HG02798 (cell line): ENCODE data around the gene ROR2.

Experiments used
- ATAC-seq: cut with Tn5 transposase; IDR thresholded peaks from one replicate; pipeline ENCODE4 v1.9.1; 2021; ENCODE audit warnings: mild to moderate bottlenecking; ENCODE audit not compliant: unreplicated experiment, poor library complexity

Gene ROR2

DNA sequence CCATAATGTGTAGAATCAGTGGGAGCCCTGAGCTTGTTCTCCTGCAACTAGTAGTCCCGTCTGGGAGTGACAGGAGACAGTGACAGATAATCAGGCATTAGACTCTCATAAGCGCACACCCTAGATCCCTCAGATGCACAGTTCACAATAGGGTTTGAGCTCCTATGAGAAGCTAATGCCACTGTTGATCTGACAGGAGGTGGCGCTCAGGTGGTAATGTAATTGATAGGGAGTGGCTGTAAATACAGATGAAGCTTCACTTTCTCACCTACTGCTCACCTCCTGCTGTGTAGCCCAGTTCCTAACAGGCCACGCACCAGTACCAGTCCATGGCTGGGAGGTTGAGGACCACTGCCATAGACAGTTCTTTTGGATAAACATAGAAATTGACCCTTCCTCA is 188.7 kb downstream of the ROR2 start:
- ATAC-seq: no peak

DNA sequence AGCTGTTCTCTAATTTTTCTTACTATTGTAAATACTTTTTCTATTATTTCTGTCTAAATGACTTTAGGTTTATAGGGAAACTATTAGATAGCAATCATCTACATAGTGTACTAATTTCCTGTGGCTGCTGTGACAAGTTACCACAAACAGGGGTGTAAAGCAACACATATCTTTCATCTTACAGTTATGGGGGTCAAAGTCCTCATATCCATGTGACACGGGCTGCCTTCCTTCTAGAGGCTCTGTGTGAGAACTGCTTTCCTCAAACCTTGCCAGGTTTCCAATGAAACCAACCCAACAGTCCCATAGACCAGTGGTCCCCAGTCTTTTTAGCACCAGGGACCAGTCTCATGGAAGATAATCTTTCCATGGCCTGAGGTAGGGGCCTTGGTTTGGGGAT is 189.1 kb downstream of the ROR2 start:
- ATAC-seq: no peak

DNA sequence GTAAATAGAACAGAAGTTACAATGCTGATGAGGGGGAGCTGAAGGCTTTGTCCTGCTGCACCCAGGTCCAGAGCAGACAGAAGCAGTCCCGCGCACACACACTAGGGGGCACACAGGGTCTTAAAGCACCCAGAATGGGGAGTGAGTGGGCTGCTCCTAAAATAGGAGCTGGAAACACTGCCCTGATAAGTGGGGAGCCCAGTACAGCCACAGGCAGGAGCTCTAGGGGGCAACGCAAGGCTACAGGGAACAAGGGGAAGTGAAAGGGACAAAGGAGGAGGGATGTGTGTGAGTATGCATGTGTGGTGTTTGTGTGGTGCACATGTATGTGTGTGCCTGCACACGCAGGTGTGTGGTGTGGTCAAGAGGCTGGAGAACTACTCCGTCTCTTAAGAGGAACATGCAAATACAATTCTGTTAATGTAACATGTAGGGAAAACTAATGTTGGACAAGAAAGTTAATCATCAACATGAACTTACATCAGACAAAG is 191.5 kb downstream of the ROR2 start:
- ATAC-seq: peak; percentile 76

DNA sequence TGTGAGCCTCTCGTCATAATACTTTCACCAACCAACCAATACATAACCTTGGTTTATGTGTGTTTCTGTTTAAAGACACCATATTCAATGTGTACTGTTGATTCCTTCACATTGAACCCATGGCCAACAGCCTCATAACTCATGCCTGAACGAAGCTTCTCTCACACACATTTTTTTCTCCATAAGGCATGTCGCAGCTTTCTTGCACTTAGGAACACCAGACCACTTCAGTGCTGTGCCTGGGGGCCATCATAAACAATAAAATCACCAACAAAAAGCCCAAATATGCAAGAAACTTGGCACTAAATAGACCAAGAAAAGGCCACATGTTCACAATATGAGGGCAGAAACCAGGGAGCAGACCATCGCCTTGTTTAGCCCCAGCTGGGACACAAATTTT is 192.2 kb downstream of the ROR2 start:
- peak; percentile 8 for ATAC-seq

DNA sequence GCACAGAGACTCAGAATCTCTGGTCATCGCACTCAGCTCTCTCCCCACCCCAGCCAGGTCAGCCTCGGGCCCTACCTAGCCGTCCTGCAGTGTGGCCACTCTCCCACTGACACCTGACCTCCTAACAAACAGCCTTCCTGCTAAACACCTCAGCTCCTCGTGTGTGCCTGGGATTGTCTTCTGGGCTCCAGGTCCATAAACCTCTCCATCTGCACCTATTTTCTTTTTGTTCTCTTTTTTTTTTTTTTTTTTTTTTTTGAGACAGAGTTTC is 193.6 kb downstream of the ROR2 start:
- ATAC-seq: no peak

DNA sequence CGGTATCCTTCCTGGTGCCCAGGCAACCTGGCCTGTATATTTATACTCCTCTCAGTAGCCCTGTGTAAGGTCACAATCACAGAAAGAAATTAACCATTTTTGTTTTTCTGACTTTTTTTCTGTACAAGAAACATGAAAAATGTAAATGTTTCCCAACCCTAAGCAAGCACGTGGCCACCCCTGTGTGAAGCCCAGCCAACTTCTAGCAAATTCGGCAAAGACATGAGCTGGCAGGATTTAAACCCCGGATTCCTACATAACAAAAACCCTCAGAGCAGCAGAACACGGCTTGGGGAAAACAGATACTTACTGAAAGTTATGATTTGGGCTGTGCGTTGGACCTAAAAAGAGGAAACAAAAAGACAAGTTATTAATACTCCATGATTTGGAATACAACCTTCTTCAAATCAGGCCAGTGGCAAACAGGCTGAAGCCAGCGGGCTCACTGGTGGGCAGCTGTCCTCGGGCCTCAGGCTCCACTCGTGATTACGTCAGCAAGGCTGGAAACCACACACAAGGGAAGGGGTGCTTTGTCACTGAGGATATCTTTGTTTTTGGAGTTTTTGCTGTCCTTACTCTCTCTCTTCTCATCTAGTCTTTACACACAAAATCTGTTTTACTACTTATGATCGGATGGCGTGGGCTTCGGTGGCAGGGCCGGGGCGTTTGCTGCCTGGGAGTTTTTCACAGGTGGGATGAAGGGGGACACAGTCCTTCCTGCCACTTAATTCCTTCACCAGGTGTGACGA is 194.1 kb downstream of the ROR2 start:
- ATAC-seq: no peak

DNA sequence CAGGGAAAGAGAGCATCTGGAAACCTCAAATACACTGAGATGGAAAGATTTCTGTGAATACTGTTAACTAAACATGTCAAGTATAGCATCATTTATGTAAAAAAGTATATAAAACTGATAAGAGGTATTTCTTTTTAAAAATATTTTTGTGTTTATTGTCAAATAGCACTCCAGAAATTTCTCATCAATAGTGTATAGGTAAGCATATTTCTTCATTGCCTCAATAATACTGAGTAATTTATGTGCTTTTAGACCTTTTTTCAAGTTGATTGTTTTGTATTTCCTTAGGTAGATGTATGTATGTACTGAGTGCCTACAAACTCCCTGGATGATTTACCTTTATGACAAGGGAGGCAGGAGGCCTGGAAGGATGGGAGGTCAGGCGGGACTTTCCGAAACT is 196.3 kb downstream of the ROR2 start:
- no peak for ATAC-seq

DNA sequence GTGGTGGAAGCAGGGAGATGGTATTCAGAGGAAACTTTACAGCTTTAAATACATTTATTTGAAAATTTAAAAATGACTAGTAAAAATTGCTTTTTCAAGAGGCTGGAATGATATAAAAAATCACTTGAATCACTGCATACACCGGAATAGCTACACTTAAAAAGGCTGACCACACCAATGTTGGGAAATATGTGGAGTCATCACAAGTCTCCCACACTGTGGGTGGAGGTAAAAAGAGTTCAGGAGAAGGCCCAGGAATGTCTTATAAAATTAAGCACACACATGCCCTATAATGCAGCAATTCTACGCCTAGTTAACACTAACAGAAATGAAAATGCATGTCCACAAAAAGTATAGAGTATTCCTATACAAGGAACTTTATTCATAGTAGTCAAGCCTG is 198.1 kb downstream of the ROR2 start:
- ATAC-seq: no peak

DNA sequence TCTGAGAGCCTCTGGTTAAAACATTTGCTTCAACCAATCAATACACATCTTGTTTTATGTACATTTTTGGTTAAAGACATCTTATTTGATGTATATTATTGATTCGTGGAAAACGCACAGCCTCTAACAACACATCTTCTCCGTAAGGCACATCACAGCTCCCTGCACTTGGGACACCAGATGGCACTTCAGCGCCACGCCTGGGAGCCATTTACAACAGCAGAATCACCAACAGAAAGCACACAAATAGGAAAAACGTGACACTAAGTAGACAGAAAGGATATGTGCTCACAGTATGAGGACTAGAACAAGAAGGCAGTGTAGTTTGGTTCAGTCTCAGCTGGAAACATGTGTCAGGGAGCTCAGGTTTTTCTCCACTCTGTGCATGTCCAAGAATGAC is 199.7 kb downstream of the ROR2 start:
- no peak for ATAC-seq

DNA sequence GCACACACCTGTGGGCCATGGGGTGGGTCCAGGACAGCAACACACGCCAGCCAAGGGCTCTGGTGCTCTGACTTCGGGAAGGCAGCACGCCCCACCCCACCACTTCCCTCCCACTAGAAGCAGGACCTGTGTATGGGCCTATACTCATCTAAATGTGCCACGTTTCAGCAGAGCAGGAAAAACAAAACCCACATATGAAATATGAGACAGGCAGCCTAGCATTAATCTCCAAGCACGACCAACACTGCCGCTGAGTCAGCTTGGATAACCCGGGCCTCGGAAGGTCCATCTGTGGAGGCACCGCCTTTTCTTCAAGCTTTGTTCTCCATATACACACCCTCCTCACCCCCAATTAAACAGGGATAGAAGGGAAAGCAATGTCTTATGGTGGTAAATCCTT is 203.1 kb downstream of the ROR2 start:
- no peak for ATAC-seq

DNA sequence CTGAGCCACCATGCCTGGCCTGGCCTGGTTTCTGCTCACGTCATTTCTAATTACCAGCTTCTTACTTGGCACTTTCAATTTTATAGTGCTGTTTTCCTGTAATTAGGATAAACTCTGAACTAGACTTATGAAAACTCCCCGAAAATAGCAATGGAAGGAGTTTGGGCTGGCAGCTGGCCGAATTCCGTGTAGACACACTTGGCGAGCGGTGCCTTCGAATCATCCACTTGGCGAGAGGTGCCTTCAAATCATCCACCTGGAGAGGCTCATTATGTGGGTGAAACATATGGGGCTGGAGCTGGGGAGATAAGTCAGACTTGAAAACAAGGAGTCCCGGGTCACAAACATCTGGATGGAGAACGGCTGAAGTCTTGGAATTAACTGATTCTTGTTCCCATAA is 203.7 kb downstream of the ROR2 start:
- ATAC-seq: no peak

DNA sequence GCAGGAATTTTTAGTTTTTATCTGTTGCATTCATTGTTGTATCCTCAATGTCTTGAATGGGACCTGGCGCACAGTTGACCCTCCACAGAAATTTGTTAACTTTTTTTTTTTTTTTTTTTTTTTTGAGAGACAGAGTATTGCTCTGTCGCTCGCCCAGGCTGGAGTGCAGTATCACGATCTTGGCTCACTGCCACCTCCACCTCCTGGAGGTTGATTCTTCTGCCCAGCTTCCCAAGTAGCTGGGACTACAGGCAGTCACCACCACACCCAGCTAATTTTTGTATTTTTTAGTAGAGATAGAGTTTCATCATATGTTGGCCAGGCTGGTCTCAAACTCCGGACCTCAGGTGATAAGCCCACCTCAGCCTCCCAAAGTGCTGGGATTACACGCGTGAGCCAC is 205.9 kb downstream of the ROR2 start:
- no peak for ATAC-seq

DNA sequence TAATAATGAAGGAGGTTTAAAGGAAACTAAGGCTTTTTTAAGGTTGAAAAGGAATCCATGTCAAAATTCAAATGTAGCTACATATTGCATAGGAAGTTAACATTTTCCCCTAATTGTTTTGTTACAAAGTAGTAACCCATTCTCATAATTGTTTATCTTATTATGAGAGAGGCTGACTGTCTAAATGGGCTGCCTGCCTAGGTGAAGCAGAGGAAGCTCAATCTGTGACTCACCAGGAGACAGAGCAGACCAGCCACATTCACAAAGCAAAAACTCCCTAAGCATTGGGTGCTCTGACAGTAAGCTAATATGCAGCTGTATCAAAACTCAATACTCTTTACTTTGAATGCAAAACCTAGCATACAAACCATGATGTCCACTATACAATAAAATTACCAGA is 208.5 kb downstream of the ROR2 start:
- ATAC-seq: no peak

DNA sequence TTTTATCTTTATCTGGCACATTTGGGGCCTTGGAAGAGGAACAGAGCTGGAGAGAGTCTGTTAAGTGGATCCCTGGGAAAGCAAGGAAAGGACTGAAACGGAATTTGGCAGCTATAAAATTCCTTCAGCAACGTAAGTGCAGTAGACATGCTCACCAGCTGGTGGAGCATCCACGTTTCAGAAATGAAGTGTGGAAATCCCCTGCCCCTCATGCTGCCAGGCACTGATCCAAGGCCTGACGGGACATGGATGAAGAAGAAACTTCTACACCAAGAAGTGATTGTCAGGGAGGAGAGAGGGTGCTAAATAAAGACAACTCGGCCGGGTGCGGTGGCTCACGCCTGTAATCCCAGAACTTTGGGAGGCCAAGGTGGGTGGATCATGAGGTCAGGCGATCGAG is 209.3 kb downstream of the ROR2 start:
- no peak for ATAC-seq

DNA sequence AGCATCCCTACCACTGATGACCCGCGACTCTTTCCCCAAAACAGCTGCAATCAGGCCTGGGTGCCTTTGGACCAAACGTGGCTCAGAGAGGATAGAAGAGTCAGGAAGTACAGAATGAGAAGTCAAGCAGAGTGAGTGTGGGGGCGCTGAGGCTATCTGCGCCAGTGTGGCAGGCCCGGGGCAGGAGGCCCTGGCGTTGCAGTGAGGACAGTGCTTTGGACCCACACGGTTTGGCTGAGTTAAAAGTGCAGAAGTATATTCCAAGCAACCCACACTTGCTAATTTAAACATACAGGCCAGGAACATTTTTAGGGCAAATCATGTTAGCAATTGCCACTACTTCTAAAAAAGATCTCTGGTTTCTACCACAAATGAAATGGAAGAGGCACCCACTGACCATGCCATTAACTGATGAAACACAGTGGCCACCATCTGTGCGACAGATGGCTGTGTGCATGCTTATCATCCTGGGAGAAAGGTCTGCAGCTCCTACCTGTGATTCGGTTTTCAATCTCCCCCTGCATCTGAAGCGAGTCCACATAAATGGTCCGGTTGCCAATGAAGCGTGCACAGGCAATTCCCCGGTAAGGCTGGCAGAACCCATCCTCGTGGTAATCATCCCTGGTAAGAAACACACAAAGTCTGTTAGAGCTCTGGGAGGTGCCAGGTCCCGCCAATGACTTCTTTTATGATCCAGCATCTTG is 213.0 kb downstream of the ROR2 start:
- ATAC-seq: no peak

DNA sequence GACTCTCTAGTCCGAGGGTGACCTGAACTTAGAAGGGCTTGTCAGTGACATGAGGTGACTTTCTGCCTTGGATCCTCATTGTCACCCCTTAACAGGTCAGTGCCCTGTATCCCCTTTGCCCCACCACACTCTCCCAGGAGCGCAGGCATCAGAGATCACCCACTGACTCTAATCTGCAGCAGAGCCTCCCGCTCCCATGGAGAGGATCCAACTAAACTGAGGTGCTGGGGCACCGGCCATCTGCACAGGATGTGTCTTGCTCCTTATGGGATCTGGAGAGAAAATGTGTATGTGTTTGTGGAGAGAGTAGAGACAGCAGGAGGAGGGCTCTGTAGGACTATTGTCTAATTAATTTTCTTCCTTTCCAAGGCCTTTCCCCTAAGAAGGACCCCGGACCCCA is 213.7 kb downstream of the ROR2 start:
- no peak for ATAC-seq

DNA sequence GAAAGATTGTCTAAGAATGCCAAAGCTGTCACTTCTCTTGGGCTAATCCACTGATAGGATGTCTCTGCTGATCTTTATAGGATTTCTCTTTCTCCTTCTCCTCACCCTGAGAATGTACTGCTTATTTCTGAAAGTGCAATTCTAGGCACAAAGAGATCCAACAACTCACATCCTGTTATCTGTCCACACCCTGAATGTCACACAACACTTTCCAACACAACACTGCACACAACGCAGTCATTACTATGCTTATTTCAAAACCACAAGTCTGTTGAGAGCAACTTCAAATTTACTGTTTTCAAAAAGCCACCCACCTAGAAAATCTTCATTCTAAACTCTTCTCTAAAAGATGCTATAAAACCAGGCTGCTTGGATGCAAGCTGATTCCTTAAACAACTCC is 215.0 kb downstream of the ROR2 start:
- no peak for ATAC-seq

DNA sequence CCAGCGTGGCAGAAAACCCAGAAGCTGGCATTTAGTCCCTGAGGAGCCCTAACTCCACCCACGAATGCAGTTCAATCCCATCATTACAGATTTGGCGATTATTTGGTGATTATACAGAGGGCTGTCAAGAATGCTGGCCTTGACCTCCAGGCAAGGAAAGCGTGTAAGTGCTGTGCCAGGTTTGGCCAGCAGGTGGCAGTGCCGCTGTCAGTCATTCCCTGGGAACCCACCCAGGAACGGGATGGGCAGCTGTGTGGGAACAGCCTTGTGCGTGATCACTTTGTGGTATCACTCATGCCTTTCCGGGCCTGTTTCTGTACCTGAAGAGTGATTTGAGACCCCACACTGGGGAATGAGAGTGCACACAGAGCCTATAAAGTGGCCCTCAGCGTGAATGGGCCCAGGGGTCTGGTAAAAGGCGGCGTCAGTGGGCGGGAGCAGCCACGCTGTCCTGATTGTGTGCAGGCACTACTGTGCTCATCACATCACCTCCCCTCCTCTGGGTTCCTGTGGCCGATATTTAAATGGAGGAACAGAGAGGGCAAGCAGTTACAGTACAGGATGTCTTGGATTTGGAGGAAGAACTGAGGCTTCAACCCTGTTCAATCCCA is 215.6 kb downstream of the ROR2 start:
- no peak for ATAC-seq

DNA sequence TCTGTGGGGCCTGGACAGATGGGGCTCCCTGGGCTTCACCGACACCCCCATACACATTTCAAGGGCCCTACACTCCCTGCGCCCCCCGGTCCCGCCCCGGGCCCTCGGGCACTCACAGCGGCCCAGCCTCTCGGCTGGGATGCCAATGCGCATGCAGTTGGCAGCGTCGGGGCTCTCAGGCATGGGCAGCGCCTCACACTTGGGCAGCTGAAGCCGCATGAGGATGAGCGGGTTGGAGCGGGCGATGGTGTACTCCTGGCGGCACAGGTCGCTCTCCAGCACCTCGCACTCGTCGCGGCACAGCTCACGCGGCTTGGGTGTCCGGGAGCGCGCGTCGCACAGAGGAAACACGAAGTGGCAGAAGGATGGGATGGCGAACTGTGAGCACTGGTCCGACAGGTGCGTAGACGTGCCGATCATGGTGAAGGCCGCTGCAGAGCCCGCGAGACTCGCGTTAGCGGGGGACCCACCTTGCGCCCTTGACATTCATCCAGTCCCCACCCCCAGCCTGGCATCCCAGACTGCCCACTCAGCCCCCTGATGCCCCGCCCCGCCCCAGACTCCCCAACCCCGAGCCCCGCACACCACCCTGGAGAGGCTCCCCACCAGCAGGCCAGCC is 216.9 kb downstream of the ROR2 start:
- ATAC-seq: no peak

DNA sequence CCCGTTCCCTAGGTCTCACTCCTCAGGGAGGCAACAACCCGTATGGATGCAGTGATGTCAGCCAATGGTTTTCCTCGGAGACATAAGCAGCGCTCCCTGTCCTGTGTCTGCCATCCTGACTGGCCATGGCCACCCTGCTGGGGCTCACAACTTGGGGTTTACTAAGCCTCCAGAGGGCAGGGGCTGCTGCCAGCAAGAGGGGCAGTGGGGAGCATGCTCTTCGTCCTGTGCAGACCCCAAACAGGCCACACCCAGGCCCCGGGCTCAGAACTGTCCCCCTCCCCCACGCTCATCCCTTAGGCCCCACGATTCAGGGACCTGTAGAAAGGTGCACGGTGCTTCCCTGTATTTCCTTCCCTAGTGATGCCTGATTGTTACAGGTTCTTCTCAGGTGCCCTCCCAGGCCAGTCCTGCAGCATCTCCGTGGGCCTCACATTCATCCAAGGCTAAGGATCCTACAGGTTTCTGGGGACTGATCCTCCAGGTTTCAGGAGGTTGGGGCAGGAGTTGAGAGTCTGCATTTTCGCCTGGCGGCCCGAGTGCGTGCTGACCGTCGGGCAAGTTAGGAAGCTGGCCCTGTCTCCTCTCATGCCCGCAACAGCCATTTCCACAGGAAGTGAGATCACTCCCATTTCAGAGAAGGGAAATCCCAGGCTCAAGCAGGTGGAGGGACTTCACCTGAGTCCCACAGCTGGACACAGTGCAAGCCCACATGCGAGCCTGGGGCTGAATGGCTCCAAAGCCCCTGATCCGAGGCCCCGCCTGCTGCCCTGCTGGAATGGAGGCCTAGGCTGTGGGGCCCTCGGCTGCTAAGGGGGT is 217.6 kb downstream of the ROR2 start:
- no peak for ATAC-seq

DNA sequence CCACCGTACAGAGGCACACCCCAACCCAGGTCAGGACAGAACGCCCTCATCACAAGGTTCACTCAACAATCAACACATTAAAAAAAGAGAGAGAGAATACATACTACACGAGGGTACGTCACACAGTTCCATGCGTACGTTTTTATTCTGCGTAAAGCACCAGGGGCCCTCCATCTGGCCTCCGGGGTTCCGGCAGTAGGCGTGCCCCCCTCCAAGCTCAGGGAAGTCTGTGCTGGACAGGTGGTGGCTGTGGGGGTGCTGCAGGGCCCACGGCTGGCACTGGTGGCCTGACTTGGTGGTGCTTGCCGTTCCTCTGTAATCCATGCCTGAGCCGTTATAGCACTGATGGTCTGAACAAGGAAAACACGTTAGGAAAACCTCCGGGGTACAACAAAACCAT is 219.2 kb downstream of the ROR2 start:
- no peak for ATAC-seq
